ENCODE results near the gene COL27A1.
A peak's percentile ranks its signal among the peaks of the same experiment; 100 is the strongest.

COL27A1 gene

DNA sequence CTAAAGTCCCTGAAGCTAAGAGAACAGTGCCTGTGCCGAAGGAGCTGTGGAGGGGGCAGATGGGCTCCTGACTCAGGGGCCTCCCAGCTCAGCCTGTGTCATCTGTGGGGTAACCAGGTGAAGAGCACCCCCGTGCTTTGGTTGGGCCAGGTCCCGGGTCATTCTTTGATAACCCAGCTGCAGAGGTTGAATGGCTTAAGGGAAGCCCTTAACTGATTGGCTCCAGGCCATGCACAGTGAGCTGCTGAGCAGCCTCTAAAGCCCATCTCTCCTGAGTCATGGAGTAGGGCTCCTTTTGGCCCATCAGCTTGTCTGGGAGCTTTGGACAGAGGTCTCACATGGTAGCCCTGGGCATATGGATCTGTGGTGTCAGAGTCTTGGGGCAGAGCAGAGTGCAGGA, 28.7 kb downstream of the COL27A1 start:
- Histone ChIP-seq H3K14ac (ENCODE audit: low read length) (no peak overlapping the region), H3K9ac (ENCODE audit: low read depth, low read length, poor library complexity) (no peak overlapping the region), H3K4me2 (ENCODE audit: insufficient read depth, low read length, poor library complexity, severe bottlenecking) (no peak overlapping the region), H3K79me1 (ENCODE audit: low read depth, low read length) (no peaks in the 10 kb centered on the region), H3K36me3 (replicated peaks in 1 of 2; ENCODE audit: control insufficient read depth in 2 of 2, insufficient read depth in 2 of 2, low read length in 2 of 2) (peaks cover 5 to 9% of the 10 kb centered on the region in 2 donors), H2AK5ac (ENCODE audit: low read depth, low read length) (no peak overlapping the region), H4K8ac (ENCODE audit: low read depth, low read length) (no peak overlapping the region), H2BK12ac (ENCODE audit: low read length) (no peak overlapping the region), H2BK5ac (ENCODE audit: low read length) (no peak overlapping the region), H2BK15ac (ENCODE audit: low read length) (no peak overlapping the region), H3K27ac (replicated peaks; ENCODE audit: low read length) (no peak overlapping the region), H3K18ac (ENCODE audit: low read length) (peak overlapping the region; percentile 32), H3K4me3 (ENCODE audit: low read length in 2 of 2) (no peak overlapping the region), H3K9me3 (replicated peaks in 1 of 2; ENCODE audit: control insufficient read depth in 2 of 2, insufficient read depth in 1 of 2, low read depth in 1 of 2, low read length in 2 of 2) (peaks cover 2 to 5% of the 10 kb centered on the region in 2 donors), H3K4ac (ENCODE audit: low read length) (no peak overlapping the region), H2BK120ac (ENCODE audit: low read depth, low read length) (no peak overlapping the region), H3K23ac (ENCODE audit: low read depth, low read length, poor library complexity) (no peak overlapping the region), H4K91ac (ENCODE audit: low read depth, low read length, poor library complexity) (no peak overlapping the region), H2AFZ (ENCODE audit: low read length) (no peak overlapping the region), H3K27me3 (ENCODE audit: control insufficient read depth in 3 of 3, insufficient read depth in 3 of 3, low read depth in 1 of 3, low read length in 3 of 3) (no peaks in the 10 kb centered on the region), H3K4me1 (ENCODE audit: control insufficient read depth in 2 of 2, insufficient read depth in 1 of 2, low read depth in 1 of 2, low read length in 2 of 2) (peaks cover 9 to 11% of the 10 kb centered on the region in 2 donors)
- WGBS, 2 donors (ENCODE audit: extremely low coverage in 2 of 2, insufficient read length in 2 of 2, insufficient replicate concordance in 1 of 2), result no CpG with 5 or more reads among the region's 3 CpGs
- no peak for DNase-seq (ENCODE audit: low spot score)

DNA sequence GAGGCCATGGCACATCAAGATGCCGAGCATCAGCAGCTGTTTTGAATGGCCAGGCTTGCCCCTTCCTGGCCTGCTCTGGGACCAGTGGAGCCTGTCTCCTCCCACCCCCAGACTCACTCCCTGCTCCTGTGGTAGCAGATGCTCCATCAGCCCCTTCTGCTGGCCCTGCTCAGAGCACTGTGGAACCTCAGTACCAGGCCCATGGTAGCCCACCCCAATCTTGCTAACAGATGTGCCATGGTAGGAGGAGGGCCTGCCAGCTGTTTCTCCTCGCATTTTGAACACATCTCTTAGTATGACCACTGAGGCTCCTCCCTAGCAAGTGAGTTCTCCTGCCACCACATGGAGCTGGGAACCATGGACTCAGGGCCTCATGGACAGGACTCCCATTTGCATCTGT, 29.5 kb downstream of the COL27A1 start:
- no CpG with 5 or more reads among the region's 2 CpGs for WGBS, 2 donors (ENCODE audit: extremely low coverage in 2 of 2, insufficient read length in 2 of 2, insufficient replicate concordance in 1 of 2)

DNA sequence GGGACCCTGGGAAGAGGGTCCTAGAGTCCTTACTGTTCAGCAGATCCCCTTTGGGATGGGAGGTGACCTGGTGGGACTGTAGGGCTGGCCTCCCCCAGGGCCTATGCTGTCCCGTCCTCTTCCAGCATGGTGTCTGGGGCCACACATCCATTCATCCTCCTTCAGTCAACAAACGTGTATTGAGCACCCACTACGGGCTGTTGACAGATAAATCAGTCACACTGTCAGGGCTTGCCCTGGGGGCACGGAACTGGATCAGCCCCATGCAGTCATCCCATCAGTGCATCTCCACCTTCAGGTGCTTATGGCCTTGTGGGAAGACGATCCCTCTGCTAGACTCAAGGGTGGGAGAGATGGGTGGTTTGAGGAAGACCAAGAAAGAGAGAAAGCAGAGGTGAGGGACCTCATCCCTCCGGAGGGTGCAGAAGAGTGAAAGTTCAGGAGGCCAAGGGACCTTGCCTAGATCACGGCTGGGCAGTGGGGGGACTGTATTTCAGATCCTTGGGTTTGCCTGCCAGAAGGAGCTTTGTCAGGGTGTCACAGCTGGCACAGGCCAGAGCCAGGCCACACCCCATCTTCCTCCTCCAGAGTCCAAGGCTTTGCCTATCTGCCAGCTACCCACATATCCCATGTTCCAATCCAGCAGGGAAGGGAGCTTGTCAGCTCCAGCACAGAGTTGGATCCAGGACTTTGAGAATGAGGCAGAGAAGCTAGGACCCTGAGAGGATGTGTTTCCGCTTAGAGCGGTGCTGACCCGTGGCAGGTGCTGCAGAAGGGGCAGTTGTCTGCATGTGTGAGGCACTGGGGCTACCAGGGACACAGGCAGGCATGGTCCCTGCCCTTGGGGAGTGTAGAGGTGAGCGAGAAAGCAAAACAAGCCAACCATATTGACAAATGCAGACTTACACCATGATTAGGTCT, 30.5 kb downstream of the COL27A1 start:
- H3K4me3 ChIP-seq (ENCODE audit: low read length in 2 of 2), result peak overlapping the region in 1 of 2 donors; percentile 6
- H3K23ac ChIP-seq (ENCODE audit: low read depth, low read length, poor library complexity), result peak overlapping the region; percentile 10
- H3K14ac ChIP-seq (ENCODE audit: low read length), result no peak overlapping the region
- peaks cover 8 to 9% of the 10 kb centered on the region in 2 donors for H3K4me1 ChIP-seq (ENCODE audit: control insufficient read depth in 2 of 2, insufficient read depth in 1 of 2, low read depth in 1 of 2, low read length in 2 of 2)
- H4K91ac ChIP-seq (ENCODE audit: low read depth, low read length, poor library complexity), result no peak overlapping the region
- H3K4me2 ChIP-seq (ENCODE audit: insufficient read depth, low read length, poor library complexity, severe bottlenecking), result no peak overlapping the region
- no peak overlapping the region for H2BK12ac ChIP-seq (ENCODE audit: low read length)
- no CpG with 5 or more reads among the region's 11 CpGs for WGBS, 2 donors (ENCODE audit: extremely low coverage in 2 of 2, insufficient read length in 2 of 2, insufficient replicate concordance in 1 of 2)
- peaks cover 5 to 10% of the 10 kb centered on the region in 2 donors for H3K9me3 ChIP-seq (replicated peaks in 1 of 2; ENCODE audit: control insufficient read depth in 2 of 2, insufficient read depth in 1 of 2, low read depth in 1 of 2, low read length in 2 of 2)
- no peaks in the 10 kb centered on the region for H3K27me3 ChIP-seq (ENCODE audit: control insufficient read depth in 3 of 3, insufficient read depth in 3 of 3, low read depth in 1 of 3, low read length in 3 of 3)
- H3K36me3 ChIP-seq (replicated peaks in 1 of 2; ENCODE audit: control insufficient read depth in 2 of 2, insufficient read depth in 2 of 2, low read length in 2 of 2), result peaks cover 5 to 8% of the 10 kb centered on the region in 2 donors
- H2BK120ac ChIP-seq (ENCODE audit: low read depth, low read length), result peak overlapping the region; percentile 13
- no peak overlapping the region for H3K4ac ChIP-seq (ENCODE audit: low read length)
- H4K8ac ChIP-seq (ENCODE audit: low read depth, low read length), result no peak overlapping the region
- no peak overlapping the region for H3K27ac ChIP-seq (replicated peaks; ENCODE audit: low read length)
- H2AFZ ChIP-seq (ENCODE audit: low read length), result no peak overlapping the region
- no peak overlapping the region for H2BK5ac ChIP-seq (ENCODE audit: low read length)
- no peak overlapping the region for H2AK5ac ChIP-seq (ENCODE audit: low read depth, low read length)
- H3K9ac ChIP-seq (ENCODE audit: low read depth, low read length, poor library complexity), result no peak overlapping the region
- H3K18ac ChIP-seq (ENCODE audit: low read length), result no peak overlapping the region
- H2BK15ac ChIP-seq (ENCODE audit: low read length), result no peak overlapping the region
- no peak for DNase-seq (ENCODE audit: low spot score)
- no peaks in the 10 kb centered on the region for H3K79me1 ChIP-seq (ENCODE audit: low read depth, low read length)

More for the DNA sequence above, 29.5 kb downstream of the COL27A1 start:
- Histone ChIP-seq H3K23ac (ENCODE audit: low read depth, low read length, poor library complexity) (no peak overlapping the region), H3K4ac (ENCODE audit: low read length) (no peak overlapping the region), H3K9me3 (replicated peaks in 1 of 2; ENCODE audit: control insufficient read depth in 2 of 2, insufficient read depth in 1 of 2, low read depth in 1 of 2, low read length in 2 of 2) (peaks cover 2 to 7% of the 10 kb centered on the region in 2 donors), H3K4me1 (ENCODE audit: control insufficient read depth in 2 of 2, insufficient read depth in 1 of 2, low read depth in 1 of 2, low read length in 2 of 2) (peaks cover 9 to 11% of the 10 kb centered on the region in 2 donors), H3K27me3 (ENCODE audit: control insufficient read depth in 3 of 3, insufficient read depth in 3 of 3, low read depth in 1 of 3, low read length in 3 of 3) (no peaks in the 10 kb centered on the region), H2BK15ac (ENCODE audit: low read length) (no peak overlapping the region), H3K14ac (ENCODE audit: low read length) (no peak overlapping the region), H3K4me3 (ENCODE audit: low read length in 2 of 2) (no peak overlapping the region), H3K18ac (ENCODE audit: low read length) (peak overlapping the region; percentile 9), H3K27ac (replicated peaks; ENCODE audit: low read length) (no peak overlapping the region), H2AFZ (ENCODE audit: low read length) (no peak overlapping the region), H4K91ac (ENCODE audit: low read depth, low read length, poor library complexity) (no peak overlapping the region), H3K4me2 (ENCODE audit: insufficient read depth, low read length, poor library complexity, severe bottlenecking) (no peak overlapping the region), H3K79me1 (ENCODE audit: low read depth, low read length) (no peaks in the 10 kb centered on the region), H2BK120ac (ENCODE audit: low read depth, low read length) (peak overlapping the region; percentile 13), H3K36me3 (replicated peaks in 1 of 2; ENCODE audit: control insufficient read depth in 2 of 2, insufficient read depth in 2 of 2, low read length in 2 of 2) (peaks cover 5 to 8% of the 10 kb centered on the region in 2 donors), H2AK5ac (ENCODE audit: low read depth, low read length) (no peak overlapping the region), H3K9ac (ENCODE audit: low read depth, low read length, poor library complexity) (no peak overlapping the region), H2BK12ac (ENCODE audit: low read length) (no peak overlapping the region), H4K8ac (ENCODE audit: low read depth, low read length) (no peak overlapping the region), H2BK5ac (ENCODE audit: low read length) (no peak overlapping the region)
- no peak for DNase-seq (ENCODE audit: low spot score)

DNA sequence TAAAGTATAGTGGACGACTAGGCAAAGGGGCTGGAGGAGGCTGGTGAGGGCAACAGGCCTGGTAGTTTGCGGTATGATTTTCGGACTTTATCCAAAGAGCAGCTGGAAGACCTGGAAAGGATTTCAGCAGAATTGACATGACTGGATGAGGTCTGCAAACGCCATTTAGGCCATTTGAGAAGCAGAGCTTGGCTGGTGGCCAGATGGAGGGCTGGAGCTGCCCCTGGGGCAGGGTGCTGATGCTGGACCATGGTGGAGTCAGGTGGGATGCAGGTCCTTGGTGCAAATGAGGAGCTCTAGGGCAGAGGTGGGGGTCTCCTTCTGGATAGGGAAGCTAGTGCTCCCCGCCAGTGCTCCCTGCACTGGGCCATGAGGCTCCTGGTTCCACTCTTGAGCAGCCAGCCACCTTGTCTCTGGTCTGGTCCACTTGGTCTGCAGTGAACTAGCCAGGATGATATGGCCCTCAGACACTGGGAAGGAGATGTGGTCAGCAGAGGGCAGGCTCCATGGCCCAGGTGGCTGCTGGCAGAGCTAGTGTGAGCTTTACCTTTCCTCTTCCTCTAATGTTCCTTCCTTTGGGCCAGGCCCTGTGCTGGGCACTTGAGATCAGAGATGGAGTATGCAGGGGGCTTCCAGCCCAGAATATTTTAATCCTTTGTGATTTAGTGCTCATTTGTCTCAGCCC, 31.4 kb downstream of the COL27A1 start:
- DNase-seq (ENCODE audit: low spot score), result no peak
- peak overlapping the region; percentile 3 for H3K23ac ChIP-seq (ENCODE audit: low read depth, low read length, poor library complexity)
- no peaks in the 10 kb centered on the region for H3K27me3 ChIP-seq (ENCODE audit: control insufficient read depth in 3 of 3, insufficient read depth in 3 of 3, low read depth in 1 of 3, low read length in 3 of 3)
- no peak overlapping the region for H3K14ac ChIP-seq (ENCODE audit: low read length)
- no peak overlapping the region for H4K8ac ChIP-seq (ENCODE audit: low read depth, low read length)
- peaks cover 7 to 8% of the 10 kb centered on the region in 2 donors for H3K36me3 ChIP-seq (replicated peaks in 1 of 2; ENCODE audit: control insufficient read depth in 2 of 2, insufficient read depth in 2 of 2, low read length in 2 of 2)
- no peak overlapping the region for H3K4me3 ChIP-seq (ENCODE audit: low read length in 2 of 2)
- H2BK120ac ChIP-seq (ENCODE audit: low read depth, low read length), result no peak overlapping the region
- no peak overlapping the region for H3K18ac ChIP-seq (ENCODE audit: low read length)
- WGBS, 2 donors (ENCODE audit: extremely low coverage in 2 of 2, insufficient read length in 2 of 2, insufficient replicate concordance in 1 of 2), result no CpG with 5 or more reads among the region's 5 CpGs
- H3K27ac ChIP-seq (replicated peaks; ENCODE audit: low read length), result no peak overlapping the region
- no peak overlapping the region for H3K9ac ChIP-seq (ENCODE audit: low read depth, low read length, poor library complexity)
- H3K9me3 ChIP-seq (replicated peaks in 1 of 2; ENCODE audit: control insufficient read depth in 2 of 2, insufficient read depth in 1 of 2, low read depth in 1 of 2, low read length in 2 of 2), result peaks cover 5 to 10% of the 10 kb centered on the region in 2 donors
- H3K4me2 ChIP-seq (ENCODE audit: insufficient read depth, low read length, poor library complexity, severe bottlenecking), result no peak overlapping the region
- H2BK5ac ChIP-seq (ENCODE audit: low read length), result no peak overlapping the region
- no peak overlapping the region for H2BK12ac ChIP-seq (ENCODE audit: low read length)
- peaks cover under 1% of the 10 kb centered on the region in 2 donors for H3K4me1 ChIP-seq (ENCODE audit: control insufficient read depth in 2 of 2, insufficient read depth in 1 of 2, low read depth in 1 of 2, low read length in 2 of 2)
- H2AK5ac ChIP-seq (ENCODE audit: low read depth, low read length), result peak overlapping the region; percentile 18
- no peak overlapping the region for H2BK15ac ChIP-seq (ENCODE audit: low read length)
- H3K4ac ChIP-seq (ENCODE audit: low read length), result no peak overlapping the region
- no peak overlapping the region for H4K91ac ChIP-seq (ENCODE audit: low read depth, low read length, poor library complexity)
- no peak overlapping the region for H2AFZ ChIP-seq (ENCODE audit: low read length)
- H3K79me1 ChIP-seq (ENCODE audit: low read depth, low read length), result no peaks in the 10 kb centered on the region

Measured in neuronal stem cell (in vitro differentiated cells).